ENCODE measurements around the gene F2R. TPM values are rescaled to one million over a fixed set of nuclear protein-coding genes. Genes with fewer than 3 reads are reported as not detected.
"Not testable (repeated sequence)": the region's sequence is repeated elsewhere in the genome, so short reads cannot be mapped to it uniquely, and the experiment has no call there.

The F2R gene
- total RNA-seq, 1 experiment from 2014 or later = 16.9 TPM

DNA sequence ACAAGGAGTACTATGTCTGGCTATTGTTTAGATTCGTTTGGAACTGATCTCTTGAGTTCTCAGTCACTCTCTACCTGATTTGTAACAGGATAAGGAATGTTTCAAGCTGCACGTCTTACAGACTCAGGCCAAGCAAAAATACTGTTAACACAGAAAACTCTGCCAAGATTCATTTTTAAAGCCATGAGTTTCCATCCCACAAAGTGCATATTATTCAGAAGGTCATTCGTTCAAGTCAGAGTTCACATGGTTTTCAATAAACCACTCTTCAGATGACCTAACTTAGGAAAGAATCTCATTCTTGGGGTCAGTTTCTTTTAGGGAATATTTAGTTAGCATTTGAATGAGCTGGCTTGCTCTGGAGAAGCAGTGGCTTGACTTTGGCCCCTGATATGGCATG, 49.3 kb downstream of the F2R start:
- H3K4me1 ChIP-seq (ENCODE audit: insufficient read depth, low read length) = 0 out of 2 replicates have a peak, but pooled peaks cover 8% of the 10 kb centered on the region
- no peaks in the 10 kb centered on the region for H3K27me3 ChIP-seq (ENCODE audit: low read length)
- intact Hi-C loops (cut with micrococcal nuclease) = no loop called here
- BruUV-seq (replicated peaks) = no TSS peak
- CTCF ChIA-PET = no interaction called here
- H3K79me2 ChIP-seq (ENCODE audit: low read length) = no peaks in the 10 kb centered on the region
- ATAC-seq (peak; percentile 27; the same call in 1 of the 2 replicates), DNase-seq (peak; percentile 40)
- no peak overlapping the region for H3K9ac ChIP-seq (ENCODE audit: low read length)
- H2AFZ ChIP-seq (ENCODE audit: low read length) = no peak overlapping the region
- no peak overlapping the region for H3K4me3 ChIP-seq (ENCODE audit: low read length)
- no peak overlapping the region for H3K27ac ChIP-seq (ENCODE audit: low read length)
- H3K36me3 ChIP-seq (ENCODE audit: low read depth, low read length) = no peaks in the 10 kb centered on the region
- POLR2A ChIA-PET (ENCODE audit: unreplicated experiment) = interaction anchor here (0.7 kb wide), 1 partner anchor 25 kb away, joined by 8 read pairs; no protein-coding TSS in a partner anchor
- H3K9me2 ChIP-seq (replicated peaks; ENCODE audit: low read length) = no peaks in the 10 kb centered on the region
- no peaks in the 10 kb centered on the region for H4K20me1 ChIP-seq (ENCODE audit: low read length)
- no peaks in the 10 kb centered on the region for H3F3A ChIP-seq (ENCODE audit: low read length, unreplicated experiment)
- TF ChIP-seq CTCF (conservative IDR thresholded peaks at IDR 0.05; ENCODE audit: low read depth, low read length) (no peak), EZH2 (IDR thresholded peaks at IDR 0.05; ENCODE audit: low read length, unreplicated experiment) (no peak), EZH2phosphoT487 (IDR thresholded peaks at IDR 0.05; ENCODE audit: borderline replicate concordance, low read length) (no peak)
- H3K9me3 ChIP-seq (ENCODE audit: low read length) = no peaks in the 10 kb centered on the region
- H3K4me2 ChIP-seq (ENCODE audit: low read length) = no peak overlapping the region

DNA sequence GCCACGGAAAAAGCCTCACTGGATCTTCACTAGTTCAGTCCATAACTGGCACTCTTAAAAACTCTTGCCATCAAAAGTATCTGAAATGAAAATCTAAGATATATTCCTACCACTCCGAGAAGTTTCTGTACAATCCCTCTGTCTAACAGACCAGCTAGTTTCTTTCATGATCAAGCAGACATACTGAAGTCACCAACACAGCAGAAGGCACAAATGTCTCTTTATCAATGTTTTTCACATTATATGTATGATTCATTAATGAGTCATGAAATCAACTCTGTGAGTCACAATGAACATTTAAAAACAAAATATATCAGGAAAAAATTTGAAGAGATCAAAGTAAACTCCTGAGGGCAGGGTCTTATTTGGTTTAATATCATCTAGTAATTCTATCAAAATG, 50.8 kb downstream of the F2R start:
- no peaks in the 10 kb centered on the region for H3K27me3 ChIP-seq (ENCODE audit: low read length)
- no peak for TF ChIP-seq EZH2phosphoT487 (IDR thresholded peaks at IDR 0.05; ENCODE audit: borderline replicate concordance, low read length)
- no peak for TF ChIP-seq EZH2 (IDR thresholded peaks at IDR 0.05; ENCODE audit: low read length, unreplicated experiment)
- TF ChIP-seq CTCF (conservative IDR thresholded peaks at IDR 0.05; ENCODE audit: low read depth, low read length) = no peak
- H3K27ac ChIP-seq (ENCODE audit: low read length) = no peak overlapping the region; the same call in 1 of the 2 replicates
- intact Hi-C loops (cut with micrococcal nuclease) = no loop called here
- H3K9ac ChIP-seq (ENCODE audit: low read length) = no peak overlapping the region
- no peaks in the 10 kb centered on the region for H3K9me3 ChIP-seq (ENCODE audit: low read length)
- H3K36me3 ChIP-seq (ENCODE audit: low read depth, low read length) = no peaks in the 10 kb centered on the region
- H3K79me2 ChIP-seq (ENCODE audit: low read length) = no peaks in the 10 kb centered on the region
- no peaks in the 10 kb centered on the region for H3F3A ChIP-seq (ENCODE audit: low read length, unreplicated experiment)
- no TSS peak for BruUV-seq (replicated peaks)
- no peaks in the 10 kb centered on the region for H3K9me2 ChIP-seq (replicated peaks; ENCODE audit: low read length)
- no peaks in the 10 kb centered on the region for H4K20me1 ChIP-seq (ENCODE audit: low read length)
- ATAC-seq (peak; percentile 70), DNase-seq (peak; percentile 68)
- H3K4me1 ChIP-seq (ENCODE audit: insufficient read depth, low read length) = 0 out of 2 replicates have a peak, but pooled peaks cover 8% of the 10 kb centered on the region
- no peak overlapping the region for H2AFZ ChIP-seq (ENCODE audit: low read length)
- no peak overlapping the region for H3K4me3 ChIP-seq (ENCODE audit: low read length)
- H3K4me2 ChIP-seq (ENCODE audit: low read length) = no peak overlapping the region
- CTCF ChIA-PET = interaction anchor here (0.7 kb wide), 1 partner anchor 52 kb away, joined by 3 read pairs; the partner anchor contains the start of gene F2RL1
- POLR2A ChIA-PET (ENCODE audit: unreplicated experiment) = no interaction called here

GRCh38 chr5:76771041-76771440, 55.1 kb downstream of the F2R start:
- ATAC-seq; H3K36me3 ChIP-seq (ENCODE audit: low read depth, low read length); H3K9ac ChIP-seq (ENCODE audit: low read length); H3K9me3 ChIP-seq (ENCODE audit: low read length); POLR2A ChIA-PET (ENCODE audit: unreplicated experiment); H3K27ac ChIP-seq (ENCODE audit: low read length); H3K27me3 ChIP-seq (ENCODE audit: low read length); H2AFZ ChIP-seq (ENCODE audit: low read length); H3K79me2 ChIP-seq (ENCODE audit: low read length); H3K4me3 ChIP-seq (ENCODE audit: low read length); H4K20me1 ChIP-seq (ENCODE audit: low read length); H3K4me1 ChIP-seq (ENCODE audit: insufficient read depth, low read length); BruUV-seq (replicated peaks); H3F3A ChIP-seq (ENCODE audit: low read length, unreplicated experiment); H3K4me2 ChIP-seq (ENCODE audit: low read length); DNase-seq; H3K9me2 ChIP-seq (replicated peaks; ENCODE audit: low read length): not testable (repeated sequence)
- CTCF ChIA-PET = interaction anchor here (1.0 kb wide), 1 partner anchor 170 kb away, joined by 6 read pairs; no protein-coding TSS in a partner anchor
- intact Hi-C loops (cut with micrococcal nuclease) = loop anchor here (5.0 kb wide), 1 partner anchor 54 kb away; the partner anchor contains the start of gene F2R

All from PC-3 (cell line).